ENCODE data around the gene CENPO. TPM values are rescaled to one million over a fixed set of nuclear protein-coding genes. Genes with fewer than 3 reads are reported as not detected.

The CENPO gene
- total and polyA plus RNA-seq, 2 donors (not counting 3 experiments of a cell fraction or from before 2014, with no cell fraction given): 26.8 to 45.3 TPM

DNA sequence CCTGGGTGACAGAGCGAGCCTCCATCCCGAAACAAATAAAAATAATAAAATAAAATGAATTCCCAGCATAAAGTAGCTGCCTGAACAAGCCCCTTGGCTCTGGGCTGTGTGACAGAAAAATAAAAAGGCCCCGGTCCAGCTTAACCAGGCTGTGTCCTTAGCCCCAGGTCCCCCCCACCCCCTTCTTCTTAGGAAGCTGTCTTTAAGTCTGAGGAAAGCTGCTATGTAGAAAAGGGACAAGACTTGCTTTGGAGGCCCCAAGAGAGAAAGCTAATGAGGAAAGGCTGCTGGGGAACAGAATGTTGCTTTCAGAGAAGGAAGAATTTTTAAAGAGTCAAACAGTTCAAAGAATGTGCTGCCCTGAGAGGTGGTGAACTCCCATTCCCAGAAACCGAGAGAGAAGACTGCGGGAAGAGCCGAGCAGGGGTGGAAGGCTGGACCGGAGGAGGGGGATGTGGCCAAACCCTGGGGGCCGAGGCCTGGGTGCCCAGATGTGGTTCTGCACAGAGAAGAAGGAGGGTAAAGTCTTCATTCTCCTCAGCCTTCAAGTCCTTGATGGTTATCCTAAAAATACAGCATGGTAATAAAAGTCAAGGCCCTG is 61.9 kb downstream of the CENPO start:
- H3K4me1 ChIP-seq (ENCODE audit: control insufficient read depth, extremely low read depth, insufficient read depth, low read length): no peaks in the 10 kb centered on the region
- H2AFZ ChIP-seq (ENCODE audit: low read depth, low read length): no peak overlapping the region
- POLR2A ChIA-PET: no interaction called here
- no peaks in the 10 kb centered on the region for H3K9me1 ChIP-seq (replicated peaks; ENCODE audit: control insufficient read depth, extremely low read depth, insufficient read depth, low read length)
- no peaks in the 10 kb centered on the region for H3K27me3 ChIP-seq (ENCODE audit: control insufficient read depth in 2 of 2, insufficient read depth in 2 of 2, low read length in 2 of 2)
- H3K4me3 ChIP-seq (replicated peaks in 1 of 3; ENCODE audit: insufficient read depth in 1 of 3, low read depth in 1 of 3, low read length in 3 of 3): no peak overlapping the region
- H3K79me2 ChIP-seq (ENCODE audit: control insufficient read depth, insufficient read depth, low read length): no peaks in the 10 kb centered on the region
- FAIRE-seq (no peak), DNase-seq (ENCODE audit: low read depth, low spot score) (no peak)
- no peak overlapping the region for H3K9ac ChIP-seq (replicated peaks; ENCODE audit: extremely low read depth, insufficient read depth, low read length)
- H3K27ac ChIP-seq (ENCODE audit: insufficient read depth, low read depth, low read length): no peak overlapping the region
- intact Hi-C loops (cut with micrococcal nuclease): no loop called here
- H4K20me1 ChIP-seq (replicated peaks; ENCODE audit: control insufficient read depth, extremely low read depth, insufficient read depth, low read length): no peaks in the 10 kb centered on the region
- TF ChIP-seq FOS (IDR thresholded peaks at IDR 0.05; ENCODE audit: borderline replicate concordance, insufficient read depth, low read length) (no peak), GATA2 (IDR thresholded peaks at IDR 0.05; ENCODE audit: insufficient read depth, insufficient read length, low read depth, low read length) (no peak), EZH2 (IDR thresholded peaks at IDR 0.05; ENCODE audit: borderline replicate concordance, low read depth, low read length, severe bottlenecking) (no peak), POLR2A (IDR thresholded peaks at IDR 0.05; ENCODE audit: low read depth, low read length) (no peak), JUN (IDR thresholded peaks at IDR 0.05; ENCODE audit: borderline replicate concordance, insufficient read depth, insufficient read length, low read depth) (no peak), MYC (IDR thresholded peaks at IDR 0.05; ENCODE audit: low read depth, low read length) (no peak), POLR2AphosphoS5 (IDR thresholded peaks at IDR 0.05; ENCODE audit: insufficient read depth, low read depth, low read length) (no peak)
- TF ChIP-seq, protein P1, sequence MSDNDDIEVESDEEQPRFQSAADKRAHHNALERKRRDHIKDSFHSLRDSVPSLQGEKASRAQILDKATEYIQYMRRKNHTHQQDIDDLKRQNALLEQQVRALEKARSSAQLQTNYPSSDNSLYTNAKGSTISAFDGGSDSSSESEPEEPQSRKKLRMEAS (IDR thresholded peaks at IDR 0.05; ENCODE audit: insufficient read depth, insufficient read length): no peak
- TF ChIP-seq, protein P2, sequence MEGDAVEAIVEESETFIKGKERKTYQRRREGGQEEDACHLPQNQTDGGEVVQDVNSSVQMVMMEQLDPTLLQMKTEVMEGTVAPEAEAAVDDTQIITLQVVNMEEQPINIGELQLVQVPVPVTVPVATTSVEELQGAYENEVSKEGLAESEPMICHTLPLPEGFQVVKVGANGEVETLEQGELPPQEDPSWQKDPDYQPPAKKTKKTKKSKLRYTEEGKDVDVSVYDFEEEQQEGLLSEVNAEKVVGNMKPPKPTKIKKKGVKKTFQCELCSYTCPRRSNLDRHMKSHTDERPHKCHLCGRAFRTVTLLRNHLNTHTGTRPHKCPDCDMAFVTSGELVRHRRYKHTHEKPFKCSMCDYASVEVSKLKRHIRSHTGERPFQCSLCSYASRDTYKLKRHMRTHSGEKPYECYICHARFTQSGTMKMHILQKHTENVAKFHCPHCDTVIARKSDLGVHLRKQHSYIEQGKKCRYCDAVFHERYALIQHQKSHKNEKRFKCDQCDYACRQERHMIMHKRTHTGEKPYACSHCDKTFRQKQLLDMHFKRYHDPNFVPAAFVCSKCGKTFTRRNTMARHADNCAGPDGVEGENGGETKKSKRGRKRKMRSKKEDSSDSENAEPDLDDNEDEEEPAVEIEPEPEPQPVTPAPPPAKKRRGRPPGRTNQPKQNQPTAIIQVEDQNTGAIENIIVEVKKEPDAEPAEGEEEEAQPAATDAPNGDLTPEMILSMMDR (IDR thresholded peaks at IDR 0.05; ENCODE audit: extremely low read depth in 1 of 2, insufficient read depth in 1 of 2, low read depth in 1 of 2, low read length in 2 of 2): no peak
- CTCF ChIA-PET: interaction anchor here (1.0 kb wide), 1 partner anchor 12 kb away, joined by 3 read pairs; no protein-coding TSS in a partner anchor
- no peaks in the 10 kb centered on the region for H3K9me3 ChIP-seq (replicated peaks; ENCODE audit: control insufficient read depth, insufficient read depth, low read length)
- no TSS peak for BruUV-seq (replicated peaks)
- dilution Hi-C loops (cut with MboI; ENCODE audit: extremely low pct_ligation_motif_present, low sequenced_read_pairs): no loop called here
- no peak overlapping the region for H3K4me2 ChIP-seq (ENCODE audit: insufficient read depth, low read length)
- no peaks in the 10 kb centered on the region for H3K36me3 ChIP-seq (ENCODE audit: control insufficient read depth in 2 of 2, extremely low read depth in 1 of 2, insufficient read depth in 2 of 2, low read length in 2 of 2)

Measured in endothelial cell of umbilical vein (primary cell).